GM10266 (cell line): ENCODE data around the gene EPHA6.

ENCODE experiments used
- DNase-seq: peaks from one replicate; pipeline ENCODE4 v3.0.0; 2012; ENCODE audit errors: extremely low spot score
- TF ChIP-seq, protein P1 (sequence below): IDR thresholded peaks from 2 replicates; pipeline ENCODE4 v1.5.1; 2012; ENCODE audit warnings: mild to moderate bottlenecking, low read depth; ENCODE audit not compliant: control insufficient read depth, insufficient read depth; ENCODE audit errors: missing control alignments

The EPHA6 gene

GRCh38 chr3:97360804-97361203 is 546.4 kb downstream of the EPHA6 start:
- TF ChIP-seq, protein P1, sequence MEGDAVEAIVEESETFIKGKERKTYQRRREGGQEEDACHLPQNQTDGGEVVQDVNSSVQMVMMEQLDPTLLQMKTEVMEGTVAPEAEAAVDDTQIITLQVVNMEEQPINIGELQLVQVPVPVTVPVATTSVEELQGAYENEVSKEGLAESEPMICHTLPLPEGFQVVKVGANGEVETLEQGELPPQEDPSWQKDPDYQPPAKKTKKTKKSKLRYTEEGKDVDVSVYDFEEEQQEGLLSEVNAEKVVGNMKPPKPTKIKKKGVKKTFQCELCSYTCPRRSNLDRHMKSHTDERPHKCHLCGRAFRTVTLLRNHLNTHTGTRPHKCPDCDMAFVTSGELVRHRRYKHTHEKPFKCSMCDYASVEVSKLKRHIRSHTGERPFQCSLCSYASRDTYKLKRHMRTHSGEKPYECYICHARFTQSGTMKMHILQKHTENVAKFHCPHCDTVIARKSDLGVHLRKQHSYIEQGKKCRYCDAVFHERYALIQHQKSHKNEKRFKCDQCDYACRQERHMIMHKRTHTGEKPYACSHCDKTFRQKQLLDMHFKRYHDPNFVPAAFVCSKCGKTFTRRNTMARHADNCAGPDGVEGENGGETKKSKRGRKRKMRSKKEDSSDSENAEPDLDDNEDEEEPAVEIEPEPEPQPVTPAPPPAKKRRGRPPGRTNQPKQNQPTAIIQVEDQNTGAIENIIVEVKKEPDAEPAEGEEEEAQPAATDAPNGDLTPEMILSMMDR = no peak
- DNase-seq = no peak

- TF ChIP-seq, protein P1 = no peak
- no peak for DNase-seq
Observed at GRCh38 chr3:97384583-97384982, 570.2 kb downstream of the EPHA6 start.

DNA sequence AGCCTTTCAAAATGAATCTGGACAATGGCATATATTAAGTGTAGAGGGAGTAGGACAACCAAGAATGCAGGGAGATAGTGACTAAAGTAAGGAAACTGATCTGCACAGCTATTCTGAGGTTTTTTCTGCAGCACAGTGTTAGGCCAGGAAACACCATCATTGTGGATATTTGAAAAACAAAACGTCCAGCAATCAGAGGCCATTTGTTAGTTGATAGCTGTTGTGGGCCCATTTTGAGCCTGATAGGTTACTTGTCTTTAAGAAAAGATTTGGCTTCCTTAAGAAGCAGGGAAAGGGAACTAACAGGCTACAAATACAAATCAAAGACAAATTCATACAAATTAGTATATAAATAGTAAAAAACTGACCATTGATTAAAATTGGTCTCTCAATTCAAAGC is 574.4 kb downstream of the EPHA6 start:
- TF ChIP-seq, protein P1 = no peak
- DNase-seq = no peak

DNA sequence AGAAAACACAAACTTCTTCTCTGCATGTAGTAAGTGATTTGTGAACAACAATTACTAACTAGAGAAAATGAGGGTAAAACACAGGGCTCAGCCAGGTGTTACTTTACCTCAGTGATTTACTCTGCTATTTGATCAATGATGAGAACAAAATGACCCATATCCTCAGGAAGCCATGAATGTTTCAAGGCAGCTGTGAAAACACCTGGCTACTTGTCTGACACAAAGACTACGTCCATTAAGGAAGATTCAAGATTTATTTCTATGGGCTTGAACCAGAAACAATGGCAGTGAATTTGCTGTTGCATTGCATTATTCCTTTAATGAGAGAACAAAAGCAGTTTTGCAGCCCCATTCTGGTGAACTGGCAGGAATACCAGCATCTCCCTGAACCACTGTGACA is 575.5 kb downstream of the EPHA6 start:
- TF ChIP-seq, protein P1 = no peak
- DNase-seq = no peak

- TF ChIP-seq, protein P1 = no peak
- no peak for DNase-seq
Observed at GRCh38 chr3:97391167-97391566, 576.8 kb downstream of the EPHA6 start.

GRCh38 chr3:97409612-97410011 is 595.2 kb downstream of the EPHA6 start:
- TF ChIP-seq, protein P1 = no peak
- DNase-seq = no peak

- TF ChIP-seq, protein P1 = no peak
- DNase-seq = no peak
Observed at GRCh38 chr3:97421565-97421964, 607.2 kb downstream of the EPHA6 start.
